ENCODE measurements around the gene KLHDC8A. TPM values are rescaled to one million over a fixed set of nuclear protein-coding genes. Genes with fewer than 3 reads are reported as not detected.

Gene KLHDC8A
- total RNA-seq, 1 donor = not detected

DNA sequence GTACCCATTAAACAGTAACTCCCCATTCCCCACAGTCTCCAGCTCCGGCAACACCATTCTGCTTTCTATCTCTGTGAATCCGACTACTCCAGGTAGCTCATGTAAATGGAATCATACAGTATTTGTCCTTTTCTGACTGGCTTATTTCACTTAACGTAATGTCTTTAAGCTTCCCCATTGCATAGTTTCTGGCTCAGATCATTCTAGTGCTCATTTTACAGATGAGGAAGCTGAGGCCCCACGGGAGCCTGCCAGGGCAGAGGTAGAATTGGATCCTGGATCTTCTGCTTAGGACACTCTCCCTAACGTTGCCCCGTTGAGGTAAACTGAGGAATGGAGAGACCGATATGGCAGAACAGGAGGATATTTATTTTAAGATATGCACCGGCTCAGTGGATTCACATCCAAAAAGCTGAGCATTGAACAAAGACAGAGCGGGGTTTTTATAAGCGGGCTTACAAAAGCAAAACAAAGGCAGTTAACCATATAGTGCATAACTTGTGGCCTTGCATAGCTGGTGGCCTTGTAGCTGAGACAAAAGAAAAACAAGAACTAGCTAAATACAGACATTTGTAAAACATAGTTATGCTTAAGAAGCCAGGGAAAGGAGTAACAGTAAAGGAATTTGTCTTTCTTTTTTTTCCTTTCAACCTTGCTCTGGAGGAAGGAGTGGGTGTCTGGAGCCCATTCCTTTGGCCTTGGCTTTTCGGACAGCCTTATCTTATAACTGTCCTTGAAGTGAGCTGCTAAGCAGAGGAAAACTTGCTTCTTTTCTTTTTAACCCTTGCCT, 15.3 kb upstream of the KLHDC8A start:
- no peak overlapping the region for H3K4me3 ChIP-seq (ENCODE audit: insufficient read depth, low read length)
- H3K4me2 ChIP-seq (ENCODE audit: insufficient read depth, low read length) = peak overlapping the region; percentile 81
- peak overlapping the region; percentile 70 for H3K27ac ChIP-seq (ENCODE audit: low read depth, low read length)

DNA sequence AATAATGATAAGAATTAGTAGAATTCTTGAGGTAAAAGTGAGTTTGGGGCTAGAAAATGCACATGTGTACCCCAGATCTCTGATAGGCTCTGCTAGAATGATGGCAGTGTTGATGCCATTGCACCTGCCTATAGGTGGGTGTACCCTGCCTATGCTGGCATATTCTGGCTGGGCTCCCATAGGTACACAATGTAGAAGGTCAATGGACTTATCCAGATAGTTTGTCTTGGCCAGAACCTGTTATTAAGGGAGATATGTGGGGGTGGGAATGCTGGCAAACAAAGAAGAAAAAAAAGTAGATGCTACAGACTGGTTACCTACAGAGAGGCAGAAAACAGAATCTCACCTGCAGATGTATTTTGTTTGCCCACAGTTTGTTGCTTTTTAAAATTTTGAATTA, 14.1 kb upstream of the KLHDC8A start:
- DNase-seq (ENCODE audit: insufficient read length, low spot score, missing footprints) = no peak
- Histone ChIP-seq H3K4me3 (ENCODE audit: insufficient read depth, low read length) (no peak overlapping the region), H3K4me1 (ENCODE audit: insufficient read depth, low read length) (peaks cover 49% of the 10 kb centered on the region), H3K4me2 (ENCODE audit: insufficient read depth, low read length) (no peak overlapping the region), H3K27me3 (ENCODE audit: insufficient read depth, low read length) (no peaks in the 10 kb centered on the region), H3K9me3 (ENCODE audit: low read depth, low read length) (no peaks in the 10 kb centered on the region), H4K20me1 (ENCODE audit: insufficient read depth, low read length) (no peaks in the 10 kb centered on the region), H3K79me2 (ENCODE audit: insufficient read depth, low read length) (no peaks in the 10 kb centered on the region), H2AFZ (ENCODE audit: low read length) (no peak overlapping the region), H3K27ac (ENCODE audit: low read depth, low read length) (no peak overlapping the region), H3K36me3 (ENCODE audit: insufficient read depth, low read length) (no peaks in the 10 kb centered on the region)
- TF ChIP-seq, protein P1, sequence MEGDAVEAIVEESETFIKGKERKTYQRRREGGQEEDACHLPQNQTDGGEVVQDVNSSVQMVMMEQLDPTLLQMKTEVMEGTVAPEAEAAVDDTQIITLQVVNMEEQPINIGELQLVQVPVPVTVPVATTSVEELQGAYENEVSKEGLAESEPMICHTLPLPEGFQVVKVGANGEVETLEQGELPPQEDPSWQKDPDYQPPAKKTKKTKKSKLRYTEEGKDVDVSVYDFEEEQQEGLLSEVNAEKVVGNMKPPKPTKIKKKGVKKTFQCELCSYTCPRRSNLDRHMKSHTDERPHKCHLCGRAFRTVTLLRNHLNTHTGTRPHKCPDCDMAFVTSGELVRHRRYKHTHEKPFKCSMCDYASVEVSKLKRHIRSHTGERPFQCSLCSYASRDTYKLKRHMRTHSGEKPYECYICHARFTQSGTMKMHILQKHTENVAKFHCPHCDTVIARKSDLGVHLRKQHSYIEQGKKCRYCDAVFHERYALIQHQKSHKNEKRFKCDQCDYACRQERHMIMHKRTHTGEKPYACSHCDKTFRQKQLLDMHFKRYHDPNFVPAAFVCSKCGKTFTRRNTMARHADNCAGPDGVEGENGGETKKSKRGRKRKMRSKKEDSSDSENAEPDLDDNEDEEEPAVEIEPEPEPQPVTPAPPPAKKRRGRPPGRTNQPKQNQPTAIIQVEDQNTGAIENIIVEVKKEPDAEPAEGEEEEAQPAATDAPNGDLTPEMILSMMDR (IDR thresholded peaks at IDR 0.05; ENCODE audit: extremely low read depth, low read depth, low read length) = no peak

More for the DNA sequence above, 15.3 kb upstream of the KLHDC8A start:
- Histone ChIP-seq H3K36me3 (ENCODE audit: insufficient read depth, low read length) (no peaks in the 10 kb centered on the region), H3K27me3 (ENCODE audit: insufficient read depth, low read length) (no peaks in the 10 kb centered on the region), H3K4me1 (ENCODE audit: insufficient read depth, low read length) (peaks cover 52% of the 10 kb centered on the region), H3K79me2 (ENCODE audit: insufficient read depth, low read length) (no peaks in the 10 kb centered on the region), H3K9me3 (ENCODE audit: low read depth, low read length) (no peaks in the 10 kb centered on the region), H4K20me1 (ENCODE audit: insufficient read depth, low read length) (no peaks in the 10 kb centered on the region), H2AFZ (ENCODE audit: low read length) (no peak overlapping the region)
- peak; percentile 50 for DNase-seq (ENCODE audit: insufficient read length, low spot score, missing footprints)
- TF ChIP-seq, protein P1 (IDR thresholded peaks at IDR 0.05; ENCODE audit: extremely low read depth, low read depth, low read length) = no peak

DNA sequence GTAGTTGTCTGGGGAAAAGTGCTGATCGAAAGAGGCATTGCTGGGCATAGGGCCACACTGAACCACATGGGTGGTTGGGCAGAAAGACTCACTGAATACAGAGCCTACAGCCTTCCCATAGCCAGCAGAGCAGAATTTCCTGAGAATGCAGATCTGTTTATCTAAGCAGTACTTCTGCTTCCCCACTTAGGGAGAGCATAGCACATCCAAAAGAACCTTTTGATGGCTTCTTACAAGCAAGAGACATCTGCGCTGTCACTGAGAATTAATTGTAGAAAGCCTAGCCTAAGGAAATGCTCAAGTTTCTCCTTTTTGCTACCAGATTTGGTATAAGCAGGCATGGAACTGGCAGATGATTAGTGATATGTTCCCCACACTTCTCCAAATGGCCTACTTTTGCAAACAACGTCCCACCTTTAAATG, 13.0 kb upstream of the KLHDC8A start:
- no peaks in the 10 kb centered on the region for H4K20me1 ChIP-seq (ENCODE audit: insufficient read depth, low read length)
- no peaks in the 10 kb centered on the region for H3K79me2 ChIP-seq (ENCODE audit: insufficient read depth, low read length)
- no peak overlapping the region for H3K4me2 ChIP-seq (ENCODE audit: insufficient read depth, low read length)
- no peak overlapping the region for H2AFZ ChIP-seq (ENCODE audit: low read length)
- H3K4me3 ChIP-seq (ENCODE audit: insufficient read depth, low read length) = no peak overlapping the region
- no peak overlapping the region for H3K27ac ChIP-seq (ENCODE audit: low read depth, low read length)
- TF ChIP-seq, protein P1 (IDR thresholded peaks at IDR 0.05; ENCODE audit: extremely low read depth, low read depth, low read length) = no peak
- peaks cover 42% of the 10 kb centered on the region for H3K4me1 ChIP-seq (ENCODE audit: insufficient read depth, low read length)
- no peaks in the 10 kb centered on the region for H3K36me3 ChIP-seq (ENCODE audit: insufficient read depth, low read length)
- no peaks in the 10 kb centered on the region for H3K9me3 ChIP-seq (ENCODE audit: low read depth, low read length)
- DNase-seq (ENCODE audit: insufficient read length, low spot score, missing footprints) = no peak
- H3K27me3 ChIP-seq (ENCODE audit: insufficient read depth, low read length) = no peaks in the 10 kb centered on the region

DNA sequence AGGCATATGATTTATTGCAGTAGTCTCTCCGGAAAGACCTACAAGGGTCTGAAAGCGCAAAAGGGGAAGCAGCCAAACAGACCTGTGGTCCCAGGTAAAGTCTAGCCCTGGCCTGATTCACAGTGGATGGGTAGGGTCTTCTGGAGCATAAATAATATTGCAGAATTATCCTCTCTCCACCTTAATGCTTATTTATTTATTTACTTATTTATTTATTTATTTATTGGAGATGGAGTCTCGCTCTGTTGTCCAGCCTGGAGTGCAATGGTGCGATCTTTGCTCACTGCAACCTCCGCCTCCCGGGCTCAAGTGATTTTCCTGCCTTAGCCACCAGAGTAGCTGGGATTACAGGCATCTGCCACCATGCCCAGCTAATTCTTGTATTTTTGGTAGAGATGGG, 11.8 kb upstream of the KLHDC8A start:
- TF ChIP-seq, protein P1 (IDR thresholded peaks at IDR 0.05; ENCODE audit: extremely low read depth, low read depth, low read length) = no peak
- H2AFZ ChIP-seq (ENCODE audit: low read length) = no peak overlapping the region
- no peak overlapping the region for H3K27ac ChIP-seq (ENCODE audit: low read depth, low read length)
- H3K4me3 ChIP-seq (ENCODE audit: insufficient read depth, low read length) = no peak overlapping the region
- H3K36me3 ChIP-seq (ENCODE audit: insufficient read depth, low read length) = no peaks in the 10 kb centered on the region
- no peaks in the 10 kb centered on the region for H3K79me2 ChIP-seq (ENCODE audit: insufficient read depth, low read length)
- no peak for DNase-seq (ENCODE audit: insufficient read length, low spot score, missing footprints)
- no peaks in the 10 kb centered on the region for H3K27me3 ChIP-seq (ENCODE audit: insufficient read depth, low read length)
- H3K9me3 ChIP-seq (ENCODE audit: low read depth, low read length) = no peaks in the 10 kb centered on the region
- H3K4me1 ChIP-seq (ENCODE audit: insufficient read depth, low read length) = peaks cover 30% of the 10 kb centered on the region
- no peak overlapping the region for H3K4me2 ChIP-seq (ENCODE audit: insufficient read depth, low read length)
- no peaks in the 10 kb centered on the region for H4K20me1 ChIP-seq (ENCODE audit: insufficient read depth, low read length)
